GM19455 (cell line): ENCODE results near the gene ARFIP1.
"Not testable (repeated sequence)": the region's sequence is repeated elsewhere in the genome, so short reads cannot be mapped to it uniquely, and the experiment has no call there.

Experiments
- ATAC-seq: cut with Tn5 transposase; IDR thresholded peaks from one replicate; pipeline ENCODE4 v1.9.1; 2021; ENCODE audit not compliant: unreplicated experiment

The ARFIP1 gene

DNA sequence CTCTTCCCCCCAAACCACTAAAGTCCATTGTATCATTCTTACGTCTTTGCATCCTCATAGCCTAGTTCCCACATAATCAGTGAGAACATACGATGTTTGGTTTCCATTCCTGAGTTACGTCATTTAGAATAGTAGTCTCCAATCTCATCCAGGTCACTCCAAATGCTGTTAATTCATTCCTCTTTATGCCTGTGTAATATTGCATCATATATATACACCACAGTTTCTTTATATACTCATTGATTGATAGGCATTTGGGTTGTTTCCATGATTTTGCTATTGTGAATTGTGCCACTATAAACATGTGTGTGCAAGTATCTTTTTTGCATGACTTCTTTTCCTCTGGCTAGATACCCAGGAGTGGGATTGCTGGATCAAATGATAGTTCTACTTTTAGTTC is 57.2 kb downstream of the ARFIP1 start:
- no peak for ATAC-seq

DNA sequence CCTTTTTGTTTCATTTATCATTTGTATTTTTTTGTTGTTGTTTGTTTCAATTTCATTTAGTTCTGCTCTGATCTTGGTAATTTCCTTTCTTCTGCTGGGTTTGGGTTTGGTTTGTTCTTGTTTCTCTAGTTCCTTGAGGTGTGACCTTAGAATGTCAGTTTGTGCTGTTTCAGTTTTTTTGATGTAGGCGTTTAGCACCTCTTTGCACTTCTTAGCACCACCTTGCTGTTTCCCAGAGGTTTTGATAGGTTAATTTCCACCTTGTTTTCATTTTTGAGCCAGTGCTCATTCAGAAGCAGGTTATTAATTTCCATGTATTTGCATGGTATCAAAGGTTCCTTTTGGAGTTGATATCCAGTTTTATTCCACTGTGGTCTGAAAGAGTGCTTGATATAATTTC is 60.0 kb downstream of the ARFIP1 start:
- not testable (repeated sequence) for ATAC-seq

DNA sequence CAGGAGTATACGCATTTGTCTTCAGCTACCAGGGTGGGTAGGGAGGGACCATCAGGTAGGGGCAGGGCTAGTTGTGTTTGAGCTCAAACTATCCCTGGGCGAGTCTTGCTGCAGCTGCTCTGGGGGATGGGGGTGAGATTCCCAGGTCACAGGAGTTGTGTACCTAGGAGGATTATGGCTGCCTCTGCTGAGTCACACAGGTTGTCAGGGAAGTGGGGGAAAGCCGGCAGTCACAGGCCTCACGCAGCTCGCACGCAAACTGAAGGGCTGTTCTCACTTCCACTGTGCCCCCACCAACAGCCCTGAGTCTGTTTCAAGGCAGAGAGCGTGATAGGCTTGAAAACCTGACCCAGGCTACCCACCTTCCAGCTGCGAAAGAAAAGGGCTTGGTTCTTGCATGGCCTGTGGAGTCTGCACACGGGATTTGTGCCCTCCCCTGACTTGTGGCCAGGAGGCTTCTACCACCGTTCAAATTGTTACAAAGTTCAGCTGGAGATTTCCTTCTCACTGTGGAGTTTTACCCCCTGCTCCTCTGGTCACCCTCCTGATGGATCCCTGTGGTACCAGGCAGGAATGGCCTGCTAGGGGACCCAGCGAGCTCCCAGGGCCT is 63.8 kb downstream of the ARFIP1 start:
- ATAC-seq, result no peak

DNA sequence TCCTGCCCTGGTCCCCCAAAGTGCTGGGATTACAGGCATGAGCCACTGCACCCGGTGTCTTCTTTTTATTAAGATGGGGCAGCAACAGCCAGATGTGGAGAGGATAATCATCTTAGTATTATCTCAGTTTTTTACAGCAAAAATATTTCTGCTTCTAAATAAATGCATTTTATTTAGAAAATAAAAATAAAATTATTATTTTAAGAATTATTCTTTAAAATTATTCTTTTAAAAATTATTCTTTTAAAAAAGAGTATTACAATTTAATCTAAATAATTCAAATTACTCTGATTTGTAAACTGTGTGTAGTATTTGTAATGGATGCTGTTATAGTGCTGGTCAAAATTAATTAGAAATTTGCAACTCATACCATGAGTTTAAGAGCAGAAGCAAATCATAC is 67.6 kb downstream of the ARFIP1 start:
- ATAC-seq, result no peak

DNA sequence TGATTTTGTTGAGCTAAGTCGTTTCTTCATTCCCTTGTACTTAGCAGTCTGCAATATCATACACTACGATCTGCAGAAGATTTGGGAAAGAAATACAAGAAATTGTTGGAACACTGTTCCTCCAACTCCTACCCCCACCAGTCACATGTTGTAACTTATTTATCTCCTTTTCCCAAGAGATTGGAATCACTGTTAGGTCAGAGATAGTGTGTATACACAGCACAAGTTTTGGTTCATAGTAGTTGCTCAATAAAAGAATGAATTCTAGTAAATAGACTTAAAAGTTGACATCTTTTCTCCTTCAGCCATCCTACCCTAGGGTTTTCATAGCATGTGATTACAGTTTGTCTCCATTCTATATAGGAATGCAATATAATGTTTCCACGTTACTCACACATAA is 68.8 kb downstream of the ARFIP1 start:
- no peak for ATAC-seq

DNA sequence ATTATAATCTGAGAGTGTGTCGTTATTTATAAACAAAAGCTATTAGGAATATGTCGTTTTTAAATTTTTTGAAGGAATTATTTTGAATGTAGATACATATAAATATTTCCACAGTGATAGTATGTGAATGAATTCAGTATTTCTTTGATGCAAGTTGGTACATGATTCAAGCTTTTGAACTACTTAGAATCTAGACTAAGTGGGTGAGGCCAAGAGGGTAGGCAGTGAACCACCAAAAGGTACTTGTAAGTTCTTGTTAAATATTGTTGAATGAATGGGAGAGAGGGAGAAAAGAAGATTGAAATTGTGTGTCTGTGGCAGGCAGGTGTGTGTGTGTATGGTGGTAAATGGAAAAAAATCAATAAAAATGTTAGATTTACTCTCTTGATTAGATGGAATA is 69.6 kb downstream of the ARFIP1 start:
- no peak for ATAC-seq

DNA sequence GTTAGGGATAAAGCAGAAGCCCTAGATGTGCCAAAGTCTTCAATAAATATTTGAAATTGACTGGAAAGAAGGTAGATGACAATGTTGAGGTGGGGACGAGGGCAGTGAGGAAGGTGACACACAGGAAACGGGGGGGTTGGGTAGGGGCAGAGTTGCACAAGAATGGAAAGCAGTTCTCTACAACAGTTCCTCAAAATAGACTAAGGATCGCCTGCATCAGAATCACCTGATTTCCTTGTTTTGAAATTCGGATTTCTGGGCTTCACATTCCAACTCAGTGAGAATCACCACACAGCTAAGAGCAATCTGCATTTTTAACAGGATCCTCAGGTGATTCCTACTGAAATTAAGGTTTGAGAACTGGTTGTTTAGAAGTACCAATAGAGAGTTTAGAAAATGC is 70.6 kb downstream of the ARFIP1 start:
- ATAC-seq, result no peak

DNA sequence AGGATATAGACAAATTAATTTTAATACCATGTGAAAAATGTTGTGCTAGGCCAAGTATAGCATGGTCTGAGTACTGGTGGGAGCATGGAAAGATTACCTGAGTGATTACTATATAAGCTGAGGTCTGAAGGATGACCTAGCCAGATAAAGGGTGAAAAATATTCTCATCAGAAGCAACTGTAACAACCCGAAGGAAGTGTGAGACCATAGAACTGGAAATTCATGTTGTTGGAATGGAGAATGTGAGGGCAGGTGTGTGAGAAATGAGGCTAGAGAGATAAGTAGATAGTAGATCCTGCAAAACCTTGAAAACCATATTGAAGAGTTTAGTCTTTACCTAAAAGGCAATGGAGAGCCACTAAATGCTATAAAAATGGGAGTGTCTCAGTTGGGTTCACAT is 71.5 kb downstream of the ARFIP1 start:
- no peak for ATAC-seq

DNA sequence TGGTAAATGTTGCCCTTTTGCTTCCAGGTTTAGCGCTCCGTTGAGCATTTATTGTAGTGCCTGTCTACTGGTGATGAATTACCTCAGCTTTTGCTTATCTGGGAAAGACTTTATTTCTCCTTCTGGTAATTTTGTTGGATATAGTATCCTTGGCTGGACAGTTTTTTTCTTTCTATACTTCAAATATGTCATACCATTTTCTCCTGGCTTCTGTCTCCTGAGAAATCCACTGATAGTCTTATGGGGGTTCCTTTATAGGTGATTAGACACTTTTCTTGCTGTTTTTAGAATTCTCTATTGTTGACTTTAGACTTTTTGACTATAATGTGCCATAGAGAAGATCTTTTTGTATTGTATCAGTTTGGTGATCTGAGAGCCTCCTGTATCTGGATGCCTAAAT is 73.5 kb downstream of the ARFIP1 start:
- ATAC-seq, result no peak

DNA sequence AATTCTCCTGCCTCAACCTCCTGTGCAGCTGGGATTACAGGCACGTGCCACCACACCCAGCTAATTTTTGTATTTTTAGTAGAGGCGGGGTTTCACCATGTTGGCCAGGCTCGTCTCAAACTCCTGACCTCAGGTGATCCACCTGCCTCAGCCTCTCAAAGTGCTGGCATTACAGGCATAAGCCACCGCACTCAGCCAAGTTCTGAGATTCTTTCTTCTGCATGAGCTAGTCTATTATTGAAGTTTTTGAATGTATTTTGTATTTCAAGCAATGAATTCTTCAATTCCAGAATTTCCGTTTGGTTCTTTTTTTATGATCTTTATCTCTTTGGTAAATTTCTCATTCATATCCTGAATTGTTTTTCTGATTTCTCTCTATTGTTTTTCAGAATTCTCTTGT is 74.3 kb downstream of the ARFIP1 start:
- not testable (repeated sequence) for ATAC-seq

DNA sequence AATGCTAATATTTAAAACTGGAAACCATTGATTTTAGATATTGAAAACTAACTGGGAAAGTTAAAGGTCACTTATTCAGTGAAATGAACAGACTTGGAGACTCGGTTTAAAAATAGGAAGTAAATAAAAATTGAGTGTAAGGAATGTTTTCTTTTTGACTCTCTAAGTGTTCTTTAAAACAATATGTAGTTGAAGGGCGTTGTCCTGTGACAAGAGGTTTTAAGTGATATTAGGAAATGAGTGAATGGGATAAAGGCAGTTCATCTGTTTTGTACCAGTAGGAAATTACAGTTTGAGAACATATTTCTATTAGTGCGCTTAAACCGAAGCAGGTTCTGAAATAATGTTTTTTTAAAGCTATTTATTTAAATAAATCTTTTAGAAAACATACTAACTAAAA is 77.2 kb downstream of the ARFIP1 start:
- no peak for ATAC-seq

DNA sequence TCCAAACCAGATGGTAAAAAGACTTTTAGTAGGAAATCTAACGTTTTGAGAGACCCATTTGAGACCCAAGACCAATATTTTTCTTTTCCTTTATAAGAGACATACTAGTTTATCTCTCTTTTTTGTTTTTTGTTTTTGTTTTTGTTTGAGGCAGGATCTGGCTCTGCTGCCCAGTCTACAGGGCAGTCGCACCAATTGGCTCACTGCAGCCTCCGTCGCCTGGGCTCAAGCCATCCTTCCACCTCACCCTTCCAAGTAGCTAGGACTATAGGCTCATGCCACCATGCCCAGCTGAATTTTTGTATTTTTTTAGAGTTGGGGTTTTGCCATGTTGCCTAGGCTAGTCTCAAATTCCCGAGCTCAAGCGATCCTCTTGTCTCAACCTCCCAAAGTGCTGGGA is 79.2 kb downstream of the ARFIP1 start:
- no peak for ATAC-seq

DNA sequence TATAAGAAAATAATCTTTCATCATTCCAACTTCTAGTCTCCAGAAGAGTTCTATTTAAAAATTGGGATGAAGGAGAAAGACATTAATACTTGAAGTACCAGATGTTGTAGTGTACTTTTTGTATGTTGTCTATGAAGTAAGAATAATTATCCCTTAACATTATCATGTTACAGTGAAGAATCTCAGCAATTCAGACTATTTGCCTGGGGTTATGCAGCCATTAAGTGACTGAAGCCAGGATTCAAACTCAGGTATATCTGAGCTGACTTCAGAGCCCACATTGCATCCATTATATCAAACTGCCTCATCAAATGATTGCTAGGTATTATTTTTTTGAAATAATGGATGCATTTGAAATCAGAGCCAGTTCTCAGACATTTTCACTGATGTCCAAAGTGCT is 80.3 kb downstream of the ARFIP1 start:
- ATAC-seq, result no peak

DNA sequence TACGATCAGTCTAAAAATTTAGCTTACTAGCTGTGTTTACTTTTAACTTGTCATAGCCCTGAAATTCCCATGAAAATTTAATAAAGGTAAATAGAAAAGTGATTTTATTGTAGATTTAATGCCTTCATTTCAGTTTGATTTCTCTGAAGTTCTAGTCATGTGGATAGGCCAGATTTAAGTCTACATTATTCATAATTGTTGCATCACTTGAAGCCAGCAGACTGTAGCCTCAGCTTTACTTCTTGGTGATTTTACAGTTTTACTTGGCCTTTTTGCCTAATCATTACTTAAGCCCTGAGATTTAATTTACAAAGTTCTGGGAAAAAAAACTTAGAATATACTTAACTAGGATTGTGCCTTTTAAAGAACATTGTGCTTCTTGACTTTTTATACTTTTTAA is 82.9 kb downstream of the ARFIP1 start:
- ATAC-seq, result no peak

DNA sequence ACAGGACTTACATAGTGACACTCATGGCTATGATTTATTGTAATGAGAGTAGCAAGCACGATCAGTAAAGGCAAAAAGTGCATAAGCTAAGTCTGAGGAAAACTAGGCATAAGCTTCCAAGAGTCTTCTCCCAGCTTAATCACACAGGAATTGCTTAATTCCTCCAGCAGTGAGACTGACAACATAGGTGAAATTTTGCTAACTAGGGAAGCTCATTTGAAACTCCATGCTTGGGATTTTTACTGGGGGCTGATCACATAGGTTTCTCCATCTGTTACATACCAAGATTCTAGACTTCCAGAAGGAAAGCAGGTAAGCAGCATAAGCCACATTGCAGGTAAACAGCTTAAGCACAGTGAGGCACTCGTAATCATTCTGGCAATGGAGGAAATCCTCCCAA is 84.6 kb downstream of the ARFIP1 start:
- no peak for ATAC-seq

DNA sequence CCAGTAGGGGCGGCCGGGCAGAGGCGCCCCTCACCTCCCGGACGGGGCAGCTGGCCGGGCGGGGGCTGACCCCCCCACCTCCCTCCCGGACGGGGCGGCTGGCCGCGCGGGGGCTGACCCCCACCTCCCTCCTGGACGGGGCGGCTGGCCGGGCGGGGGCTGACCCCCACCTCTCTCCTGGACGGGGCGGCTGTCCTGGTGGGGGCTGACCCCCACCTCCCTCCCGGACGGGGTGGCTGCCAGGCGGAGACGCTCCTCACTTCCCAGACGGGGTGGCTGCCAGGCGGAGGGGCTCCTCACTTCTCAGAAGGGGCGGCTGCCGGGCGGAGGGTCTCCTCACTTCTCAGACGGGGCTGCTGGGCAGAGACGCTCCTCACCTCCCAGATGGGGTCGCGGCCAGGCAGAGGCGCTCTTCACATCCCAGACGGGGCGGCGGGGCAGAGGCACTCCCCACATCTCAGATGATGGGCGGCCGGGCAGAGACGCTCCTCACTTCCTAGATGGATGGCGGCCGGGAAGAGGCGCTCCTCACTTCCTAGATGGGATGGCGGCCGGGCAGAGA is 86.8 kb downstream of the ARFIP1 start:
- not testable (repeated sequence) for ATAC-seq

DNA sequence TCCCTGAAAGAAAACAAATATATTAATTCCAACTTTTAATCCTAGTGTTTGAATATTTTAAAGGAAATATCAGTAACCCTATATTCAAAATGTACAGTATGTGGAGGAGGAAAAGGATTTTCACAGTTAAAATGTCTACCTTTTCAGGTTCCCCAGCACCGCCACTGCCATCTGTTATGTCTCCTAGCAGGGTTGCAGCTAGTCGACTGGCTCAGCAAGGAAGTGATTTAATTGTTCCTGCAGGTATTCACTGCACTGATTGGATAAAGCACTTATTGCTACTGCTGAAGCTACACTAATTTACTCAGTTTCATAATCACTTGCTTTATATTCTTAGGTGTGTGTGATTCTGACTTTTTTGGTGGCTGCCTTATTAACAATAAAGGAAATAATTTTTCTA is 90.9 kb downstream of the ARFIP1 start:
- ATAC-seq, result no peak

DNA sequence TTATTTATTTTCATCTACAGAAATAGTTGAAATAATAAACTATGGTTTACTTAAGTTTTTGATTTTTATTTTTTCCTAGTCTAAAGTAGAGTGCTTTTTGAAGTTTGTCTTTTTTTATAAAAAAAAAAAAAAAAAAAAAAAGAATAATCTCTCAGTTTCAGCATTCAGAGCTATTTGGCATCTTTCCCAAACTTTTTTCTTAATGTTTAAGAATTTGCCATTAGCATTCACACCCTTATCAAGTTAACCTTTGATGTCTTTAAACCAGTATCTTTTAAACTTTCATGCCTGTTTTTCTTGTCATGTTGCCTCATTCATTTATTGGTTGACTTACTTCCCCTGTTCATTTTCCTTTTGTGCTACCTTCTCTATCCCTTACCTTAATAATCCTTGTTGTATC is 95.5 kb downstream of the ARFIP1 start:
- ATAC-seq, result no peak

DNA sequence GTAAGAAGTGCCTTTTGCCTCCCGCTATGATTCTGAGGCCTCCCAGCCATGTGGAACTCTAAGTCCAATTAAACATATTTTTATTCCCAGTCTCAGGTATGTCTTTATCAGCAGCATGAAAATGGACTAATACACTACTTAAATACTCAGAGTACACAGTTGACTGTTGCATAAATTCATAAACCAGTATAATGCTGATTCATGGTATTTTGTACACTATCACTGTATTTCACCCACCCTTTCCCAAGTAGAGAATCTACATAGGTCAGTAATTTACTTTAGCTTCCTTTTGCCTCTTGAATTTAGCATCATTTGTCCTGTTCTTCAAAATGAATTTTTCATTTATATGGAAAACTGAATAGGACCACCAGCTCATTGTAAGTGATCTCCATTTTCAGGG is 98.1 kb downstream of the ARFIP1 start:
- no peak for ATAC-seq

DNA sequence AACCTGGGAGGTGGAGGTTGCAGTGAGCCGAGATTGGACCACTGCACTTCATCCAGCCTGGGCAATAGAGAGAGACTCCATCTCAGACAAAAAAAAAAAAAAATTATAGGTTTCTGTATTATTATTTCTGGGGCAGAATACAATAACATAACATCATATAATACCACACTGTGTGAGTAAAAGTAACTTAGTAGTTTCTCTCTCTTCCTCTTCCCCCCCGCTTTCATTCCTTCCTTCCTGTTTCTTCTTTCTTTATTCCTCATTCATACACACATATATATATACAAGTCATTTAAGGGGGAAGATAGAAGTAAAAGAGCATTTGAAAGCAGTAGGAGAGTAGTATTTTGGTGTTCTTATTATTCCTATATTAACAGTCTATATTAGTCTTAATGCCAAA is 100.5 kb downstream of the ARFIP1 start:
- ATAC-seq, result no peak

DNA sequence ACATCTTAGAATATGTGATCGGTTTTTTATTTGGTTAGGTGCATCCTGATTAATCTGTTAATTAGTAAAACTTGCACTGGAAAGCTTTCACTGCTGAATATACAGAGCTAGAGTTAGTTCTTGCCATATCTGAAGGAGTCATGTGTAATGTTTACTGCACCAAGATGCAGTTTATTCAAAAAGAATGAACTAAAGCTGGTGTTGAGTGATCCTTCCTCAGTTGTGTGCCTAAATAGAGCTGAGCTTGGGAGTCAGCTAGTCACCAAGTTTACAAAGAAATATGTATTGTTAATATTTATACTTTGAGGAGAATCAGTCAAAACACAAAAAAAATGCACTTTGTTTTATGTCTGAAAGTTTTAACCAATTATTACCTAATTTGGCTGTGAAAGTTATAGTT is 102.2 kb downstream of the ARFIP1 start:
- ATAC-seq, result no peak

DNA sequence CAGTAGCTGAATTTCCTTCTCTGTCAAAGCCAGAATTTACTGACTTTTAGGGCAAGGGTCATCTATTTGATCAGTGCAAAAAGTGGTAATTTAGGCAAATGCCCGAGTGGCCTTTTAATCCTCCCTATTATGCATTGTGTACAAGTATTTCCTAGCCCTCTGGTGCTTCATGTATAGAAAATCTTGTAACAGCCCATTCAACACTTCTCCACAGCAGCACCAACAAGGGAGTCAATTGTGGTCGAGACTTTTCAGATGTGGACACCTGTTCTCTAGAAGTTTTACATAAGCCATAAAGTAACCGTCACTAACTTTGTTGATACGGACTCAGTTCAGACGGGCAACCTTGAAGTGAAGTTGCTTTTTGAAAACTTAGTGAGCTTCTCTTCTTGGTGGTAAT is 105.4 kb downstream of the ARFIP1 start:
- ATAC-seq, result no peak

DNA sequence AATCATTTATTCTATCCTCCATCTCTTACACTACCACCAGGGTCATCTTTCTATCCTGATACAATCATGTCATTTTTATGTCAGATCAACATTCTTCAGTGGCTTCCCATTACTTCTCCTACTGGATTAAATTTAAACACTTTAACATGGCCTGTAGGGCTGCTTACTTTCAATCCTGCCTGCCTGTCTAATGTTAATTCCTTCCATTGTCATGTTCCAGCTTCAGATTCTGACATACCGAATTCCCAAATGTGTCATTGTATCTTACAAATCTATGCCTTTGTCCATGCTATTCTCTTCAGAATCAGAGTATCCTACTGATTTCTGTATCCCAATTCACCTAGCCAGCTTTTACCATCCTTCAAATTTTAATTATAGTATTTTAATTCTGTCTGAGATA is 106.4 kb downstream of the ARFIP1 start:
- no peak for ATAC-seq
